Neuronal stem cell (in vitro differentiated cells): Measurements from ENCODE around the gene OSBPL2.
A peak's percentile ranks its signal among the peaks of the same experiment; 100 is the strongest.

Experiments
- DNase-seq: peaks from one replicate; pipeline ENCODE4 v3.0.0-alpha.2; 2013; ENCODE audit warnings: low spot score
- H2AFZ ChIP-seq: one replicate; pipeline ENCODE4 v1.6.1; 2013; ENCODE audit warnings: mild to moderate bottlenecking, low read length, inconsistent platforms
- H2AK5ac ChIP-seq: 2 replicates; pipeline ENCODE4 v1.6.1; 2013; ENCODE audit warnings: low read depth, mild to moderate bottlenecking, inconsistent platforms, low read length, moderate library complexity, mixed read lengths
- H2BK120ac ChIP-seq: 2 replicates; pipeline ENCODE4 v1.6.1; 2013; ENCODE audit warnings: low read depth, mild to moderate bottlenecking, inconsistent platforms, low read length, moderate library complexity, mixed read lengths
- H2BK12ac ChIP-seq: one replicate; pipeline ENCODE4 v1.6.1; 2013; ENCODE audit warnings: low read length, inconsistent platforms
- H2BK15ac ChIP-seq: 2 replicates; pipeline ENCODE4 v1.6.1; 2013; ENCODE audit warnings: mild to moderate bottlenecking, low read length, inconsistent platforms, mixed read lengths
- H2BK5ac ChIP-seq: one replicate; pipeline ENCODE4 v1.6.1; 2013; ENCODE audit warnings: inconsistent platforms, mild to moderate bottlenecking, low read length, moderate library complexity
- H3K14ac ChIP-seq: one replicate; pipeline ENCODE4 v1.6.1; 2013; ENCODE audit warnings: low read length, inconsistent platforms
- H3K18ac ChIP-seq: 2 replicates; pipeline ENCODE4 v1.6.1; 2013; ENCODE audit warnings: low read length, inconsistent platforms
- H3K23ac ChIP-seq: 2 replicates; pipeline ENCODE4 v1.6.1; 2013; ENCODE audit warnings: low read depth, mild to moderate bottlenecking, mixed read lengths, low read length, inconsistent platforms; ENCODE audit not compliant: poor library complexity
- H3K27ac ChIP-seq: replicated peaks from 3 replicates; pipeline ENCODE4 v1.5.1; 2013; ENCODE audit warnings: low read length, inconsistent platforms
- H3K27me3 ChIP-seq, 3 experiments: 2 replicates each; pipeline ENCODE4 v1.6.1; 2013; ENCODE audit warnings: low read length in 3 of 3, mild to moderate bottlenecking in 2 of 3, inconsistent platforms in 1 of 3, low read depth in 1 of 3, mixed read lengths in 1 of 3, moderate library complexity in 1 of 3; ENCODE audit not compliant: control insufficient read depth in 3 of 3, insufficient read depth in 3 of 3
- H3K36me3 ChIP-seq, 2 donors: replicated peaks in 1 of 2; 2 replicates each; pipeline ENCODE4 v1.6.1; 2013; ENCODE audit warnings: low read length in 2 of 2; ENCODE audit not compliant: control insufficient read depth in 2 of 2, insufficient read depth in 2 of 2
- H3K4ac ChIP-seq: 2 replicates; pipeline ENCODE4 v1.6.1; 2013; ENCODE audit warnings: inconsistent platforms, mild to moderate bottlenecking, low read length, moderate library complexity
- H3K4me1 ChIP-seq, 2 donors: 1 replicate in 1 of 2; 2 replicates in 1 of 2; pipeline ENCODE4 v1.6.1; 2013; ENCODE audit warnings: low read length in 2 of 2, low read depth in 1 of 2; ENCODE audit not compliant: control insufficient read depth in 2 of 2, insufficient read depth in 1 of 2
- H3K4me2 ChIP-seq: one replicate; pipeline ENCODE4 v1.6.1; 2013; ENCODE audit warnings: mild to moderate bottlenecking, low read length, inconsistent platforms; ENCODE audit not compliant: insufficient read depth, poor library complexity, severe bottlenecking
- H3K4me3 ChIP-seq, 2 donors: 2 replicates each; pipeline ENCODE4 v1.5.1; 2013; ENCODE audit warnings: low read length in 2 of 2, mild to moderate bottlenecking in 2 of 2, inconsistent platforms in 1 of 2, moderate library complexity in 1 of 2
- H3K79me1 ChIP-seq: one replicate; pipeline ENCODE4 v1.6.1; 2013; ENCODE audit warnings: low read depth, mild to moderate bottlenecking, inconsistent platforms, low read length, moderate library complexity
- H3K9ac ChIP-seq: one replicate; pipeline ENCODE4 v1.6.1; 2013; ENCODE audit warnings: mild to moderate bottlenecking, low read depth, low read length, inconsistent platforms; ENCODE audit not compliant: poor library complexity
- H3K9me3 ChIP-seq, 2 donors: replicated peaks in 1 of 2; 2 replicates each; pipeline versions ENCODE3 to v1.6.1; 2013; ENCODE audit warnings: low read length in 2 of 2, mild to moderate bottlenecking in 2 of 2, inconsistent platforms in 1 of 2, low read depth in 1 of 2, mixed read lengths in 1 of 2, moderate library complexity in 1 of 2; ENCODE audit not compliant: control insufficient read depth in 2 of 2, insufficient read depth in 1 of 2
- H4K8ac ChIP-seq: one replicate; pipeline ENCODE4 v1.6.1; 2013; ENCODE audit warnings: low read depth, mild to moderate bottlenecking, inconsistent platforms, low read length, moderate library complexity
- H4K91ac ChIP-seq: one replicate; pipeline ENCODE4 v1.6.1; 2013; ENCODE audit warnings: low read length, low read depth, mild to moderate bottlenecking, inconsistent platforms; ENCODE audit not compliant: poor library complexity
- WGBS, 2 donors: extraction: QIAGEN DNeasy Blood & Tissue Kit; methylation state at CpG; one replicate each; pipeline ENCODE4 v1.1.7; 2013; ENCODE audit warnings: missing lambda C conversion rate in 2 of 2, mixed read lengths in 1 of 2; ENCODE audit not compliant: insufficient read length in 2 of 2, insufficient replicate concordance in 1 of 2; ENCODE audit errors: extremely low coverage in 2 of 2; 5-methylcytosine and 5-hydroxymethylcytosine counted together

Gene OSBPL2

DNA sequence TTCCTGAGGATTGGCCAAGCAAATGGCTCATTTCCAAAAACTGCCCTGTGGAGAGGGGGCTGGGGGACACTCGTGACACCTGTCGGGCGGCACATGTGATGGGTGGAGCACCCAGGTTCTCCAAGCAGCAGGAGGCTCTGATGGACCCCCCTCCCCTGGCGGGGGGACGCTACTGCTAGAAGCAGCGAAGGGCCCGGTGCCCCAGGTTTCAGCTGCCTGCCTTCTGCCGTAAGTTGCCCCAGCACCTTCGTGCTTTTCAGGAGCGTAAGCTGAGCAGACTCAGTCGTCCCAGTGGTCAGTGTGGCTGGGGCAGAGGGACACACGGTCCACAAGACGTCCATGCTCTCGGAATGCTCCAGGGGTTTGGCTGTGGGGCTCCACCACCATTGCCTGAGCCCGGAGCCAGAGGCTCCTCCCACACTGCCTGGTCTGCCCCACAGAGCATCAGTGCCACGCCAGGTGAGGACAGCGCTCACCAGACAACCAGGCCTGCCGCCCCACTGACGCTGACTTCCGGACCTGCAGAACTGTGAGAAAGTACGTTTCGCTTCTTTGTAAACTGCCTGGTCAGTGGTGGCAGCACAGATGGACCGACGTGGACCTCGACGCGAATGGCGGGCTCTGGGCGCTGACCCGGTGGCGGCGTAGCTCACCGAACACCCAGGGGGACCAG, 60.4 kb downstream of the OSBPL2 start:
- Histone ChIP-seq H3K14ac (no peak overlapping the region), H3K9ac (no peak overlapping the region), H3K27ac (no peak overlapping the region), H3K4ac (no peak overlapping the region), H2BK12ac (no peak overlapping the region), H3K9me3 (no peaks in the 10 kb centered on the region), H2BK5ac (no peak overlapping the region), H4K8ac (no peak overlapping the region), H2AFZ (no peak overlapping the region), H3K23ac (no peak overlapping the region), H3K18ac (no peak overlapping the region), H2BK15ac (no peak overlapping the region), H2AK5ac (no peak overlapping the region), H3K27me3 (no peaks in the 10 kb centered on the region), H2BK120ac (peak overlapping the region; percentile 98), H3K4me1 (peaks cover 0 to 2% of the 10 kb centered on the region in 2 donors), H3K79me1 (peaks cover 8% of the 10 kb centered on the region), H4K91ac (no peak overlapping the region), H3K4me2 (no peak overlapping the region), H3K36me3 (peaks cover 18 to 36% of the 10 kb centered on the region in 2 donors), H3K4me3 (no peak overlapping the region)
- no CpG with 5 or more reads among the region's 33 CpGs for WGBS, 2 donors
- no peak for DNase-seq

- DNase-seq, result no peak
- Histone ChIP-seq H3K9ac (no peak overlapping the region), H3K4ac (no peak overlapping the region), H3K4me2 (no peak overlapping the region), H3K27me3 (no peaks in the 10 kb centered on the region), H2AFZ (no peak overlapping the region), H2BK120ac (no peak overlapping the region), H3K27ac (no peak overlapping the region), H3K14ac (no peak overlapping the region), H2BK12ac (no peak overlapping the region), H2AK5ac (no peak overlapping the region), H3K18ac (no peak overlapping the region), H3K79me1 (peaks cover 17% of the 10 kb centered on the region), H4K91ac (no peak overlapping the region), H3K36me3 (peaks cover 16 to 36% of the 10 kb centered on the region in 2 donors), H2BK15ac (no peak overlapping the region), H4K8ac (no peak overlapping the region), H3K9me3 (no peaks in the 10 kb centered on the region), H3K4me1 (peaks cover 8 to 10% of the 10 kb centered on the region in 2 donors), H3K23ac (no peak overlapping the region), H2BK5ac (no peak overlapping the region), H3K4me3 (peak overlapping the region in 1 of 2 donors; percentile 38)
- WGBS, 2 donors, result no CpG with 5 or more reads among the region's 12 CpGs
Observed at GRCh38 chr20:62299666-62300236, 61.4 kb downstream of the OSBPL2 start.

- Histone ChIP-seq H4K8ac (no peak overlapping the region), H3K9ac (no peak overlapping the region), H3K27ac (no peak overlapping the region), H3K14ac (no peak overlapping the region), H3K36me3 (peaks cover 18 to 38% of the 10 kb centered on the region in 2 donors), H2BK120ac (no peak overlapping the region), H2BK12ac (no peak overlapping the region), H3K4me3 (no peak overlapping the region), H2BK5ac (no peak overlapping the region), H3K4me1 (peaks cover 8 to 10% of the 10 kb centered on the region in 2 donors), H3K4ac (no peak overlapping the region), H2AFZ (no peak overlapping the region), H2BK15ac (no peak overlapping the region), H3K23ac (peak overlapping the region; percentile 57), H4K91ac (no peak overlapping the region), H3K27me3 (no peaks in the 10 kb centered on the region), H3K9me3 (no peaks in the 10 kb centered on the region), H3K4me2 (no peak overlapping the region), H3K18ac (no peak overlapping the region), H3K79me1 (peaks cover 21% of the 10 kb centered on the region), H2AK5ac (peak overlapping the region; percentile 65)
- WGBS, 2 donors, result no CpG with 5 or more reads among the region's 11 CpGs
- DNase-seq, result no peak
Observed at GRCh38 chr20:62300319-62300718, 62.0 kb downstream of the OSBPL2 start.

GRCh38 chr20:62301111-62301668, 62.9 kb downstream of the OSBPL2 start:
- Histone ChIP-seq H3K4me2 (no peak overlapping the region), H3K18ac (no peak overlapping the region), H3K4me3 (peak overlapping the region in 1 of 2 donors; percentile 97), H2BK15ac (no peak overlapping the region), H2BK5ac (no peak overlapping the region), H3K9me3 (no peaks in the 10 kb centered on the region), H3K4ac (no peak overlapping the region), H3K4me1 (peaks cover 8 to 10% of the 10 kb centered on the region in 2 donors), H3K36me3 (peaks cover 21 to 38% of the 10 kb centered on the region in 2 donors), H3K9ac (no peak overlapping the region), H2AFZ (no peak overlapping the region), H3K79me1 (peaks cover 28% of the 10 kb centered on the region), H4K8ac (no peak overlapping the region), H3K27me3 (no peaks in the 10 kb centered on the region), H3K14ac (no peak overlapping the region), H3K27ac (no peak overlapping the region), H2BK12ac (no peak overlapping the region), H3K23ac (no peak overlapping the region), H4K91ac (no peak overlapping the region), H2BK120ac (no peak overlapping the region), H2AK5ac (peak overlapping the region; percentile 59)
- no peak for DNase-seq
- WGBS, 2 donors, result no CpG with 5 or more reads among the region's 11 CpGs
